RWPE2 (cell line): ENCODE data around the gene CAPN11.
"Not testable (repeated sequence)": the region's sequence is repeated elsewhere in the genome, so short reads cannot be mapped to it uniquely, and the experiment has no call there.

ENCODE experiments used
- ATAC-seq: fragments of 200-7000 bp; cut with Tn5 transposase; 3 replicates; pipeline ENCODE4 v1.9.1; 2021; ENCODE audit warnings: low read depth
- DNase-seq: peaks from one replicate; pipeline ENCODE4 v3.0.0-alpha.2; 2020; ENCODE audit warnings: low spot score
- H3K27ac ChIP-seq: fragments of 450-650 bp; 2 replicates; pipeline ENCODE4 v1.5.1; 2017; ENCODE audit warnings: mild to moderate bottlenecking; ENCODE audit not compliant: poor library complexity, severe bottlenecking
- H3K27me3 ChIP-seq: fragments of 250-450 bp; sonication (Bioruptor Pico); 2 replicates; pipeline ENCODE4 v1.5.1; 2021; ENCODE audit warnings: mild to moderate bottlenecking, moderate library complexity; ENCODE audit not compliant: insufficient read depth, poor library complexity, severe bottlenecking
- H3K36me3 ChIP-seq: fragments of 250-450 bp; sonication (Bioruptor Pico); 2 replicates; pipeline ENCODE4 v1.5.1; 2020; ENCODE audit warnings: low read depth, mild to moderate bottlenecking, moderate library complexity
- H3K4me1 ChIP-seq: fragments of 250-450 bp; sonication (Bioruptor Pico); 2 replicates; pipeline ENCODE4 v1.5.1; 2021; ENCODE audit warnings: mild to moderate bottlenecking, moderate library complexity; ENCODE audit not compliant: insufficient read depth, poor library complexity, severe bottlenecking
- H3K4me3 ChIP-seq: fragments of 250-450 bp; sonication (Bioruptor Pico); 2 replicates; pipeline ENCODE4 v1.5.1; 2021; ENCODE audit warnings: mild to moderate bottlenecking, moderate library complexity; ENCODE audit not compliant: severe bottlenecking
- H3K9me3 ChIP-seq: fragments of 250-450 bp; sonication (Bioruptor Pico); 2 replicates; pipeline ENCODE4 v1.5.1; 2021; ENCODE audit warnings: mild to moderate bottlenecking, moderate library complexity; ENCODE audit not compliant: severe bottlenecking
- TF ChIP-seq, protein P1 (sequence below): fragments of 450-650 bp; IDR thresholded peaks from one replicate; pipeline ENCODE4 v1.5.1; 2017; ENCODE audit warnings: mild to moderate bottlenecking, moderate library complexity; ENCODE audit not compliant: poor library complexity, severe bottlenecking

The CAPN11 gene

DNA sequence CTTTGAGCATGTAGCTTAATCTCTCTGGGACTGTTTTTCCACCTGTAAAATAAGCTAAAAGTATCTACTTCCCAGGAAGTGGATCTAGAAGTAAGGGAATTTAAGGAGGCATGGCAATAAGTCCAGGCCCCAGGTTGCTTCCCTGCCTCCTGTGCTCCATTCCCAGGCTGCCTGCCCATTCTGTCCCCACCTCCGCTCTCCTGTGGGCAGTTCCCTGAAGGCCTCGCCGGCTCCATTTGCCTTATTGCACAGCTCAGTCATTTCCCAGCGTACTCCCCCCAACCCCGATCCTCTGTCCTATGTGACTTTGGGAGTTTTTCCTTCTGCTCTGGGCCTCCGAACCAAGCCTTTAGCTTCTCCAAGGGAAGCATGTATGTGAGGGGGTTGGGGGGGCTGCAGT lies 69.4 kb downstream of the CAPN11 start:
- no peak for ATAC-seq
- Histone ChIP-seq H3K4me1 (peaks cover 9% of the 10 kb centered on the region), H3K27ac (no peak overlapping the region), H3K36me3 (peaks cover 29% of the 10 kb centered on the region), H3K4me3 (no peak overlapping the region), H3K9me3 (no peaks in the 10 kb centered on the region), H3K27me3 (no peaks in the 10 kb centered on the region)
- no peak for DNase-seq
- TF ChIP-seq, protein P1, sequence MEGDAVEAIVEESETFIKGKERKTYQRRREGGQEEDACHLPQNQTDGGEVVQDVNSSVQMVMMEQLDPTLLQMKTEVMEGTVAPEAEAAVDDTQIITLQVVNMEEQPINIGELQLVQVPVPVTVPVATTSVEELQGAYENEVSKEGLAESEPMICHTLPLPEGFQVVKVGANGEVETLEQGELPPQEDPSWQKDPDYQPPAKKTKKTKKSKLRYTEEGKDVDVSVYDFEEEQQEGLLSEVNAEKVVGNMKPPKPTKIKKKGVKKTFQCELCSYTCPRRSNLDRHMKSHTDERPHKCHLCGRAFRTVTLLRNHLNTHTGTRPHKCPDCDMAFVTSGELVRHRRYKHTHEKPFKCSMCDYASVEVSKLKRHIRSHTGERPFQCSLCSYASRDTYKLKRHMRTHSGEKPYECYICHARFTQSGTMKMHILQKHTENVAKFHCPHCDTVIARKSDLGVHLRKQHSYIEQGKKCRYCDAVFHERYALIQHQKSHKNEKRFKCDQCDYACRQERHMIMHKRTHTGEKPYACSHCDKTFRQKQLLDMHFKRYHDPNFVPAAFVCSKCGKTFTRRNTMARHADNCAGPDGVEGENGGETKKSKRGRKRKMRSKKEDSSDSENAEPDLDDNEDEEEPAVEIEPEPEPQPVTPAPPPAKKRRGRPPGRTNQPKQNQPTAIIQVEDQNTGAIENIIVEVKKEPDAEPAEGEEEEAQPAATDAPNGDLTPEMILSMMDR: no peak

DNA sequence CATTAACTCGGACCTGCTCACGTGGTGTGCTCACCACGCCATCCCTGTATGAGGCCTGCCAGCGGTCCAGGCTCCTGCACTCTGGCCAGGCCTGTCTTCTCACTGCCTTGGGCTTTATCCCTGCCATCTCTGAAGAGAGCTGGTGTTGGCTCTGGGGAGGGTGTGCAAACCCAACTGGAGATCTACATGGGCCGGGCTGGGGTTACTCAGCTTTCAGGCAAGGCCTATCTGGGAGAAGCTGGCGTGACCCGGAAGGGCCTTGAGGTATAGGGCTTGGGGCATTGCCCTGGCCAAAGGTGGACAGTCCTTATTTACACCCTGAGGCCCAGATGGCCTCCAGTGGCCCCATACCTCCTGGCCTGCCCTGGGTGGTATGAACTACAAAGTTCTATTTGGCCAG lies 69.8 kb downstream of the CAPN11 start:
- no peaks in the 10 kb centered on the region for H3K27me3 ChIP-seq
- H3K27ac ChIP-seq: no peak overlapping the region
- H3K4me3 ChIP-seq: no peak overlapping the region
- no peak for ATAC-seq
- no peak for DNase-seq
- H3K4me1 ChIP-seq: peaks cover 9% of the 10 kb centered on the region
- H3K36me3 ChIP-seq: peaks cover 29% of the 10 kb centered on the region
- no peaks in the 10 kb centered on the region for H3K9me3 ChIP-seq
- TF ChIP-seq, protein P1: no peak

DNA sequence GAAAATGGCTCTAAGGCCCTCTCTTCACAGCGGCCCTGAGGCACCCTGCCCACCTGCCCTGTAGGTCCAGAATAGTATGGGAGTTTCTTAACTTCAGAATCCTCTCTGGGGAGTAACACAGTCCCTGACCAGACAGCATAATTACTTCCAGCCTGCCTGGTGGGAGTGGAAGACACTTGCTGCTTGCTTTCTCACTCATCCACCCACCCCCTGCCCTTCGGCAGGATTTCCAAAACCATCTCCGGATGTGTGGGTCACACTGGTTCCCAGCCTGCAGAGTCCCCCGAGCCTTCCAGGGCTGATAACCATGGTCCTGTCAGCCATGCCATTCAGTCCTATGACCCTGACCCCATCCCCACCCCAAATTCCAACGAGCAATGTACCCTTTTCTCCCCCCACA lies 70.2 kb downstream of the CAPN11 start:
- no peaks in the 10 kb centered on the region for H3K27me3 ChIP-seq
- no peak overlapping the region for H3K4me3 ChIP-seq
- TF ChIP-seq, protein P1: no peak
- ATAC-seq: no peak
- no peaks in the 10 kb centered on the region for H3K9me3 ChIP-seq
- H3K36me3 ChIP-seq: peaks cover 29% of the 10 kb centered on the region
- H3K27ac ChIP-seq: no peak overlapping the region
- DNase-seq: no peak
- H3K4me1 ChIP-seq: peaks cover 9% of the 10 kb centered on the region

DNA sequence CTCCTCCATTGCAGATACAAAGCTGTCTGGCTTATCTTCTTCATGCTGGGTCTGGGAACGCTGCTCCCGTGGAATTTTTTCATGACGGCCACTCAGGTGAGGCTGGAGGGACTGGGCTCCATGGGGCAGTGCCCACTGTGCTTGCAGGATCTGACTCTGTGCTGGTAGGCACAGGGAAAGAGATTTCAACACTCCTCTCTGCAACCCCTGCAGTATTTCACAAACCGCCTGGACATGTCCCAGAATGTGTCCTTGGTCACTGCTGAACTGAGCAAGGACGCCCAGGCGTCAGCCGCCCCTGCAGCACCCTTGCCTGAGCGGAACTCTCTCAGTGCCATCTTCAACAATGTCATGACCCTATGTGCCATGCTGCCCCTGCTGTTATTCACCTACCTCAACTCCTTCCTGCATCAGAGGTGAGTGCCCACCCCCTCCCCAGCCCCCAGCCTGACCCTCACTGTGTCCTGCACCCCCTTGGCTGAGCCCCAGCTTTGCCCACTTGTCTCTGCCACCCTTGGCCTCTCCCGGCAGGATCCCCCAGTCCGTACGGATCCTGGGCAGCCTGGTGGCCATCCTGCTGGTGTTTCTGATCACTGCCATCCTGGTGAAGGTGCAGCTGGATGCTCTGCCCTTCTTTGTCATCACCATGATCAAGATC lies 70.9 kb downstream of the CAPN11 start:
- H3K4me3 ChIP-seq: no peak overlapping the region
- H3K9me3 ChIP-seq: no peaks in the 10 kb centered on the region
- H3K36me3 ChIP-seq: peaks cover 29% of the 10 kb centered on the region
- DNase-seq (no peak), ATAC-seq (no peak)
- no peaks in the 10 kb centered on the region for H3K27me3 ChIP-seq
- H3K4me1 ChIP-seq: peaks cover 6% of the 10 kb centered on the region
- TF ChIP-seq, protein P1: no peak
- H3K27ac ChIP-seq: no peak overlapping the region

DNA sequence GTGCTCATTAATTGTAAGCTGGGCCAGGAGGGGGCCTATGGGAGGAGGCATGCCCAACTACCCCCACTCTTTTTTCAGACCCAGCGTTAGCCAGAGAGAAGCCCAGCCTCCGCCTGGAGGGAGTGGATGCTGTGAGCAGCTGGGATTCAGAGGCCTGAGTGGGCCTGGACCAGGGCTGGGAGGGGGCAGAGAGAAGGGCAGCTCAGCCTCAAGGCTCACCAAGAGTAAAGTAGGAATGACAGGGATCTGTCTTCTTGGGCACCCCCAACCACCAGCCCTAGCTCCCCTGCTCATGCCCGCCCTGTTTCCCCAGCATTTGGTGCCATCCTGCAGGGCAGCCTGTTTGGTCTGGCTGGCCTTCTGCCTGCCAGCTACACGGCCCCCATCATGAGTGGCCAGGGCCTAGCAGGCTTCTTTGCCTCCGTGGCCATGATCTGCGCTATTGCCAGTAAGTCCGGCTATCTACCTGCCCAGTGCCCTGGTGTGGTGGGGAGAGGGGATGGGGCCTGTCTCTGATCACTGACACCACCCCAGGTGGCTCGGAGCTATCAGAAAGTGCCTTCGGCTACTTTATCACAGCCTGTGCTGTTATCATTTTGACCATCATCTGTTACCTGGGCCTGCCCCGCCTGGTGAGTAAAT lies 71.5 kb downstream of the CAPN11 start:
- Histone ChIP-seq H3K9me3 (no peaks in the 10 kb centered on the region), H3K27ac (no peak overlapping the region), H3K27me3 (no peaks in the 10 kb centered on the region), H3K36me3 (peaks cover 30% of the 10 kb centered on the region), H3K4me3 (no peak overlapping the region), H3K4me1 (no peaks in the 10 kb centered on the region)
- DNase-seq: no peak
- TF ChIP-seq, protein P1: no peak
- no peak for ATAC-seq

DNA sequence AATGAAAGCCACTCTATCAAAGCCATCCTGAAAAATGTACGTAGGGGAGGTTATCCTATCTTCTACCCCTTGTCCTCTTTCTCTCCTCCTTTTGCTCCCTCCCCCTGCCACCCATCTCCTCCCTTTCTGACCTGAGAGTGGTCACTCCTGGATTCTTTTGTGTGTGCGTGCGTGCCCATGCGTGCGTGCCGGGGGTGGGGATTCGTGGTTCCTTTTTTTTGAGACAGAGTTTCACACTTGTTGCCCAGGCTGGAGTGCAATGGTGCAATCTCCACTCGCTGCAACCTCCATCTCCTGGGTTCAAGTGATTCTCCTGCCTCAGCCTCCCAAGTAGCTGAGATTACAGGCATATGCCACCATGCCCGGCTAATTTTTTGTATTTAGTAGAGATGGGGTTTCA lies 72.8 kb downstream of the CAPN11 start:
- not testable (repeated sequence) for H3K9me3 ChIP-seq, DNase-seq, H3K4me1 ChIP-seq, ATAC-seq, H3K27ac ChIP-seq, H3K4me3 ChIP-seq, H3K27me3 ChIP-seq
- peaks cover 36% of the 10 kb centered on the region for H3K36me3 ChIP-seq
